ENCODE data around the gene FHAD1. TPM values are rescaled to one million over a fixed set of nuclear protein-coding genes. Genes with fewer than 3 reads are reported as not detected.
"Not testable (repeated sequence)": the region's sequence is repeated elsewhere in the genome, so short reads cannot be mapped to it uniquely, and the experiment has no call there.

FHAD1 gene
- total RNA-seq, 1 donor from 2014 or later: not detected

- TF ChIP-seq, protein P1, sequence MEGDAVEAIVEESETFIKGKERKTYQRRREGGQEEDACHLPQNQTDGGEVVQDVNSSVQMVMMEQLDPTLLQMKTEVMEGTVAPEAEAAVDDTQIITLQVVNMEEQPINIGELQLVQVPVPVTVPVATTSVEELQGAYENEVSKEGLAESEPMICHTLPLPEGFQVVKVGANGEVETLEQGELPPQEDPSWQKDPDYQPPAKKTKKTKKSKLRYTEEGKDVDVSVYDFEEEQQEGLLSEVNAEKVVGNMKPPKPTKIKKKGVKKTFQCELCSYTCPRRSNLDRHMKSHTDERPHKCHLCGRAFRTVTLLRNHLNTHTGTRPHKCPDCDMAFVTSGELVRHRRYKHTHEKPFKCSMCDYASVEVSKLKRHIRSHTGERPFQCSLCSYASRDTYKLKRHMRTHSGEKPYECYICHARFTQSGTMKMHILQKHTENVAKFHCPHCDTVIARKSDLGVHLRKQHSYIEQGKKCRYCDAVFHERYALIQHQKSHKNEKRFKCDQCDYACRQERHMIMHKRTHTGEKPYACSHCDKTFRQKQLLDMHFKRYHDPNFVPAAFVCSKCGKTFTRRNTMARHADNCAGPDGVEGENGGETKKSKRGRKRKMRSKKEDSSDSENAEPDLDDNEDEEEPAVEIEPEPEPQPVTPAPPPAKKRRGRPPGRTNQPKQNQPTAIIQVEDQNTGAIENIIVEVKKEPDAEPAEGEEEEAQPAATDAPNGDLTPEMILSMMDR (IDR thresholded peaks at IDR 0.05; ENCODE audit: partially characterized antibody, unreplicated experiment): no peak
- Mint-ChIP-seq H3K36me3 (ENCODE audit: unreplicated experiment) (no peaks in the 10 kb centered on the region), H3K9me3 (ENCODE audit: unreplicated experiment) (peaks cover 2% of the 10 kb centered on the region), H3K27me3 (ENCODE audit: unreplicated experiment) (peaks cover 9% of the 10 kb centered on the region), H3K27ac (ENCODE audit: unreplicated experiment) (no peak overlapping the region), H3K4me1 (ENCODE audit: low read depth, unreplicated experiment) (peaks cover 8% of the 10 kb centered on the region), H3K4me3 (ENCODE audit: unreplicated experiment) (no peak overlapping the region)
- no peak for DNase-seq
These were observed 178.5 kb downstream of the FHAD1 start for GRCh38 chr1:15425521-15425920.

DNA sequence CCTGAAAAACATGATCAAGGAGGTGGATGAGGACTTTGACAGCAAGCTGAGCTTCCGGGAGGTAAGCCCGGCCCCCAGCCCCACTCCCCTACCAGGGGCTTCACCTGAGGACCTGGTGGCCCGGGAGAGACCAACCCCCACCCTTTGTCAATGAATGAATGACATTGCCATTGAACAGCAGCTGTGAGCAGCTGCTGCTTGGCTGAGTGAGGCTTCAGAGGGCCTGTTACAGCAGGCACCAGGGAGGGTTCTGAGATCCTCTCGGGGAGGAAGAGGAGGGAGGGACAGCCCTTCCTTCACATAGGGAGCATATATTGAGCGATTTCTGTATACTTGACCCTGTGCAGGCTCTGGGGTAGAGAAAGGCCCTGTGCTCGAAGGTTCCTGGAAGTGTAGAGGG, 178.9 kb downstream of the FHAD1 start:
- no peak overlapping the region for H3K4me3 Mint-ChIP-seq (ENCODE audit: unreplicated experiment)
- no peaks in the 10 kb centered on the region for H3K36me3 Mint-ChIP-seq (ENCODE audit: unreplicated experiment)
- H3K27me3 Mint-ChIP-seq (ENCODE audit: unreplicated experiment): peaks cover 9% of the 10 kb centered on the region
- DNase-seq: no peak
- peaks cover 2% of the 10 kb centered on the region for H3K9me3 Mint-ChIP-seq (ENCODE audit: unreplicated experiment)
- peak overlapping the region; percentile 62 for H3K27ac Mint-ChIP-seq (ENCODE audit: unreplicated experiment)
- peaks cover 8% of the 10 kb centered on the region for H3K4me1 Mint-ChIP-seq (ENCODE audit: low read depth, unreplicated experiment)
- TF ChIP-seq, protein P1 (IDR thresholded peaks at IDR 0.05; ENCODE audit: partially characterized antibody, unreplicated experiment): no peak

- Mint-ChIP-seq H3K27ac (ENCODE audit: unreplicated experiment) (no peak overlapping the region), H3K27me3 (ENCODE audit: unreplicated experiment) (peaks cover 9% of the 10 kb centered on the region), H3K36me3 (ENCODE audit: unreplicated experiment) (no peaks in the 10 kb centered on the region), H3K9me3 (ENCODE audit: unreplicated experiment) (peaks cover 2% of the 10 kb centered on the region), H3K4me3 (ENCODE audit: unreplicated experiment) (no peak overlapping the region), H3K4me1 (ENCODE audit: low read depth, unreplicated experiment) (peaks cover 8% of the 10 kb centered on the region)
- no peak for DNase-seq
- TF ChIP-seq, protein P1 (IDR thresholded peaks at IDR 0.05; ENCODE audit: partially characterized antibody, unreplicated experiment): no peak
These were observed 179.7 kb downstream of the FHAD1 start for GRCh38 chr1:15426492-15427279.

- DNase-seq: no peak
- Mint-ChIP-seq H3K36me3 (ENCODE audit: unreplicated experiment) (no peaks in the 10 kb centered on the region), H3K27me3 (ENCODE audit: unreplicated experiment) (peaks cover 8% of the 10 kb centered on the region), H3K4me3 (ENCODE audit: unreplicated experiment) (no peak overlapping the region), H3K9me3 (ENCODE audit: unreplicated experiment) (peaks cover 5% of the 10 kb centered on the region), H3K4me1 (ENCODE audit: low read depth, unreplicated experiment) (peaks cover 9% of the 10 kb centered on the region), H3K27ac (ENCODE audit: unreplicated experiment) (no peak overlapping the region)
- TF ChIP-seq, protein P1 (IDR thresholded peaks at IDR 0.05; ENCODE audit: partially characterized antibody, unreplicated experiment): no peak
These were observed 180.2 kb downstream of the FHAD1 start for GRCh38 chr1:15427280-15427666.

DNA sequence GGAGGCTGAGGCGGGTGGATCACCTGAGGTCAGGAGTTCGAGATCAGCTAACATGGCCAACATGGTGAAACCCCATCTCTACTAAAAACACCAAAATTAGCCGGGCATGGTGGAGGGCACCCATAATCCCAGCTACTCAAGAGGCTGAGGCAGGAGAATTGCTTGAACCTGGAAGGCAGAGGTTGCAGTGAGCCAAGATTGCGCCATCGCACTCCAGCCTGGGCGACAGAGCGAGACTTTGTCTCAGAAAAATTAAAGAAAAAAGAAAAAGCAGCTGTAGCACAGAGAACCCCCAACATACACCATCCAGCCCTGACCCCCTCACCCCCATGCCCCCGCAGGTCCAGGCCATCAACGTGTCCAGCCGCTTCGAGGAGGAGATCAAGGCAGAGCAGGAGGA, 181.2 kb downstream of the FHAD1 start:
- H3K27ac Mint-ChIP-seq (ENCODE audit: unreplicated experiment); H3K4me1 Mint-ChIP-seq (ENCODE audit: low read depth, unreplicated experiment): not testable (repeated sequence)

More for the DNA sequence above, 181.2 kb downstream of the FHAD1 start:
- H3K27me3 Mint-ChIP-seq (ENCODE audit: unreplicated experiment): peaks cover 10% of the 10 kb centered on the region
- H3K36me3 Mint-ChIP-seq (ENCODE audit: unreplicated experiment); H3K9me3 Mint-ChIP-seq (ENCODE audit: unreplicated experiment); H3K4me3 Mint-ChIP-seq (ENCODE audit: unreplicated experiment); DNase-seq: not testable (repeated sequence)

Data from glutamatergic neuron (in vitro differentiated cells).